Activated T-helper 1 cell treated with Interleukin-2 at 50 U/mL for 16 hours (primary cell): ENCODE results near the gene VEPH1.

ENCODE experiments used
- DNase-seq: peaks from one replicate; pipeline ENCODE4 v3.0.0-alpha.2; 2020; ENCODE audit warnings: low read depth

VEPH1 gene

GRCh38 chr3:157502916-157503595, at the start of gene VEPH1:
TSS of gene VEPH1 (minus strand) at chr3:157503416. CDS start at chr3:157495349, 8,067 bp downstream.
- DNase-seq = no peak

- no peak for DNase-seq
These were observed 48.7 kb upstream of the VEPH1 start for GRCh38 chr3:157551961-157552360.

GRCh38 chr3:157549498-157549897, 46.3 kb upstream of the VEPH1 start:
- no peak for DNase-seq

GRCh38 chr3:157544501-157545130, 41.4 kb upstream of the VEPH1 start:
- DNase-seq = no peak

- DNase-seq = no peak
These were observed 40.4 kb upstream of the VEPH1 start for GRCh38 chr3:157543501-157544035.

- no peak for DNase-seq
These were observed 39.7 kb upstream of the VEPH1 start for GRCh38 chr3:157542711-157543500.

- no peak for DNase-seq
These were observed 38.5 kb upstream of the VEPH1 start for GRCh38 chr3:157541506-157542236.

- DNase-seq = no peak
These were observed 37.4 kb upstream of the VEPH1 start for GRCh38 chr3:157540656-157541055.

GRCh38 chr3:157535667-157536066, 32.5 kb upstream of the VEPH1 start:
- no peak for DNase-seq

- no peak for DNase-seq
These were observed 31.5 kb upstream of the VEPH1 start for GRCh38 chr3:157534725-157535161.

GRCh38 chr3:157533298-157534070, 30.3 kb upstream of the VEPH1 start:
- no peak for DNase-seq

- DNase-seq = no peak
These were observed 29.5 kb upstream of the VEPH1 start for GRCh38 chr3:157532529-157533297.

GRCh38 chr3:157531771-157532170, 28.6 kb upstream of the VEPH1 start:
- DNase-seq = no peak

- DNase-seq = no peak
These were observed 28.1 kb upstream of the VEPH1 start for GRCh38 chr3:157531301-157531660.

GRCh38 chr3:157530637-157531300, 27.6 kb upstream of the VEPH1 start:
- DNase-seq = no peak

GRCh38 chr3:157529751-157530150, 26.5 kb upstream of the VEPH1 start:
- no peak for DNase-seq

- no peak for DNase-seq
These were observed 25.9 kb upstream of the VEPH1 start for GRCh38 chr3:157529085-157529484.

GRCh38 chr3:157527131-157527881, 24.1 kb upstream of the VEPH1 start:
- DNase-seq = no peak

GRCh38 chr3:157526036-157526435, 22.8 kb upstream of the VEPH1 start:
- DNase-seq = no peak
